Body of pancreas (tissue), 4 donors: ENCODE results near the gene DNAJC18.

Source experiments
- CTCF ChIP-seq, 7 experiments: fragments of 450-650 bp in 4 of 7; fragments of 200-600 bp in 3 of 7; sonication (generic) in 3 of 7; IDR thresholded peaks; one replicate each; pipeline ENCODE4 v1.5.1; 2016 to 2019; ENCODE audit warnings: antibody characterized with exemption in 7 of 7
- POLR2A ChIP-seq, 3 donors: fragments of 450-650 bp; IDR thresholded peaks; one replicate each; pipeline ENCODE4 v1.6.1; 2016; ENCODE audit warnings: antibody characterized with exemption in 3 of 3, mild to moderate bottlenecking in 2 of 3

- no peak for TF ChIP-seq CTCF (IDR thresholded peaks at IDR 0.05)
- TF ChIP-seq POLR2A (IDR thresholded peaks at IDR 0.05): no peak
Observed at GRCh38 chr5:139386050-139386438, 53.3 kb downstream of the DNAJC18 start.
